ENCODE data around the gene HYPK.

Gene HYPK

GRCh38 chr15:43851251-43851650 lies 50.9 kb downstream of the HYPK start:
- no peak for DNase-seq (ENCODE audit: low read depth)

GRCh38 chr15:43852607-43853006 lies 52.2 kb downstream of the HYPK start:
- DNase-seq (ENCODE audit: low read depth): no peak
